Heart left ventricle (tissue), 16 donors: ENCODE measurements around the gene CDRT4. TPM values are rescaled to one million over a fixed set of nuclear protein-coding genes. Genes with fewer than 3 reads are reported as not detected.
A peak's percentile ranks its signal among the peaks of the same experiment; 100 is the strongest.

Experiments used
- ATAC-seq, 4 donors: fragments of 200-7000 bp; cut with Tn5 transposase; one replicate each; pipeline ENCODE4 v1.9.1; 2020 to 2022; ENCODE audit warnings: moderate library complexity in 4 of 4, mild to moderate bottlenecking in 3 of 4, moderate number of reproducible peaks in 1 of 4
- DNase-seq, 5 donors: peaks; one replicate each; pipeline ENCODE4 v3.0.0-alpha.2; 2020
- H3K27ac ChIP-seq, 12 donors: fragments of 200-600 bp; sonication (generic) in 4 of 12; one replicate each; pipeline versions ENCODE4 v1.5.0 to v1.8.0; 2016 to 2022; ENCODE audit warnings: mild to moderate bottlenecking in 2 of 12
- H3K27me3 ChIP-seq, 9 donors: fragments of 200-600 bp; sonication (generic) in 2 of 9; one replicate each; pipeline versions ENCODE4 v1.5.1 to v1.8.0; 2016 to 2022; ENCODE audit warnings: mild to moderate bottlenecking in 3 of 9
- H3K36me3 ChIP-seq, 9 donors: fragments of 200-600 bp; sonication (generic) in 2 of 9; one replicate each; pipeline versions ENCODE4 v1.5.0 to v1.8.0; 2018 to 2022; ENCODE audit warnings: mild to moderate bottlenecking in 2 of 9
- H3K4me1 ChIP-seq, 12 donors: fragments of 200-600 bp; sonication (generic) in 4 of 12; one replicate each; pipeline versions ENCODE4 v1.5.0 to v1.8.0; 2016 to 2022; ENCODE audit warnings: mild to moderate bottlenecking in 3 of 12
- H3K4me3 ChIP-seq, 12 donors: fragments of 200-600 bp; sonication (generic) in 4 of 12; one replicate each; pipeline versions ENCODE4 v1.5.0 to v1.8.0; 2017 to 2022; ENCODE audit warnings: mild to moderate bottlenecking in 9 of 12, moderate library complexity in 4 of 12
- H3K9me3 ChIP-seq, 12 donors: fragments of 200-600 bp; sonication (generic) in 4 of 12; one replicate each; pipeline versions ENCODE4 v1.5.0 to v1.8.0; 2016 to 2022; ENCODE audit warnings: mild to moderate bottlenecking in 1 of 12
- CTCF ChIP-seq, 12 donors: fragments of 200-600 bp; sonication (generic) in 4 of 12; IDR thresholded peaks; one replicate each; pipeline versions ENCODE4 v1.5.0 to v1.8.0; 2018 to 2022; ENCODE audit warnings: antibody characterized with exemption in 12 of 12, mild to moderate bottlenecking in 5 of 12
- POLR2A ChIP-seq, 2 donors: fragments of 450-650 bp; IDR thresholded peaks; one replicate each; pipeline ENCODE4 v1.6.1; 2017; ENCODE audit warnings: antibody characterized with exemption in 2 of 2, mild to moderate bottlenecking in 2 of 2, moderate library complexity in 2 of 2
- WGBS, 4 donors: extraction: QIAGEN DNeasy Blood & Tissue Kit in 2 of 4; methylation state at CpG; one replicate each; pipeline versions ENCODE4 v1.1.5 to v1.1.7; 2013 to 2018; 5-methylcytosine and 5-hydroxymethylcytosine counted together
- intact Hi-C, 10 donors: fragments of 100-400 bp; cut with DNase I; formaldehyde crosslinking; loops; one replicate each; pipeline versions ENCODE4 v1.11.1 to v1.14.2; 2022
- polyA plus RNA-seq, 2 donors: library from polyadenylated mRNA; stranded (reverse); fragments of 200-250 nt; gene quantifications; one replicate each; pipeline ENCODE4 v1.2.3, GENCODE V29; 2013
- total RNA-seq, 9 donors: library from RNA; depleted of rRNA in 2 of 9; stranded (reverse); fragments of >200 nt in 2 of 9; fragmentation: NEBNext Ultra II Directional in 3 of 9; extraction: Animal tissue kit (Norgen Biotek cat#: 25700) in 3 of 9; gene quantifications; one replicate each; pipeline versions ENCODE4 v1.1.0 to v1.2.4, GENCODE V29; 2016 to 2023
- donor health status: ischemic (EF 13 %, LVEDD 7.1; RV severe dilation, severe dysfunction).
- donor health status: healthy with polysubstance abuse.
- donor health status: DM: no; HTN: yes; CAD: no.
- donor health status: DM: no; HTN: no; CAD: no.
- donor health status: ischemic (EF 25% LVEDD 6.9; RV normal size, moderate dysfunction).
- donor health status: ischemic (EF 25% LVEDD 5.7; RV mildly dilated, moderate dysfunction).
- donor health status: healthy.
- donor health status: DM: yes; HTN: yes; CAD: no.
- donor health status: ischemic (EF 35%, LVEDD 5.7; RV mildly dilated, moderate dysfunction).
- donor health status: nonischemic (EF 11% LVEDD 7.7; RV severe dilation, severe dysfunction).
- donor health status: DM: yes; HTN: yes; CAD: no.
- donor health status: PGD.
- donor health status: ischemic (EF 29% LVEDD 5.4; RV normal size, mild dysfunction).
- donor health status: nonischemic (EF 23%, LVEDD 6.1; RV moderate dilation, normal function).

CDRT4 gene
- total and polyA plus RNA-seq, 11 donors, result 0.12 to 4.7 (median 0.96) TPM; not detected in 2

GRCh38 chr17:15431766-15432165 lies 35.7 kb downstream of the CDRT4 start:
- DNase-seq, result no peak
- Histone ChIP-seq H3K27ac (peak overlapping the region in 9 of 12 donors; percentile 20 to 84 (median 52)), H3K4me3 (no peak overlapping the region), H3K9me3 (no peaks in the 10 kb centered on the region), H3K27me3 (no peaks in the 10 kb centered on the region), H3K4me1 (peaks cover 7 to 37% (median 19%) of the 10 kb centered on the region in 12 donors), H3K36me3 (no peaks in the 10 kb centered on the region)
- intact Hi-C loops, result loop anchor here in 2 of 10 donors (10.0 kb wide), 2 partner anchors 63 to 167 kb away; partner anchors contain the start of gene PMP22 (in 1 of the 2)
- WGBS, 4 donors, result 87 to 96% (median 94%) methylated on average over 6 of the region's 6 CpGs
- ATAC-seq, result no peak
- TF ChIP-seq POLR2A (IDR thresholded peaks at IDR 0.05) (no peak), CTCF (IDR thresholded peaks at IDR 0.05) (no peak)

GRCh38 chr17:15431196-15431595 lies 36.2 kb downstream of the CDRT4 start:
- H3K27me3 ChIP-seq, result no peaks in the 10 kb centered on the region
- H3K4me1 ChIP-seq, result peaks cover 3 to 31% (median 15%) of the 10 kb centered on the region in 12 donors
- WGBS, 4 donors, result 78 to 86% (median 84%) methylated on average over 11 of the region's 11 CpGs
- peak; percentile 6 to 63 (median 48) for ATAC-seq
- TF ChIP-seq CTCF (IDR thresholded peaks at IDR 0.05), result no peak
- no peak for TF ChIP-seq POLR2A (IDR thresholded peaks at IDR 0.05)
- H3K4me3 ChIP-seq, result no peak overlapping the region
- H3K9me3 ChIP-seq, result no peaks in the 10 kb centered on the region
- intact Hi-C loops, result loop anchor here in 2 of 10 donors (10.0 kb wide), 2 partner anchors 64 to 166 kb away; partner anchors contain the start of gene PMP22 (in 1 of the 2)
- peak overlapping the region in 9 of 12 donors; percentile 30 to 84 (median 56) for H3K27ac ChIP-seq
- H3K36me3 ChIP-seq, result no peaks in the 10 kb centered on the region
- peak in 1 of 5 donors; percentile 37 for DNase-seq

- Histone ChIP-seq H3K4me1 (no peaks in the 10 kb centered on the region), H3K9me3 (no peaks in the 10 kb centered on the region), H3K27me3 (no peaks in the 10 kb centered on the region), H3K4me3 (no peak overlapping the region), H3K27ac (no peak overlapping the region), H3K36me3 (no peaks in the 10 kb centered on the region)
- ATAC-seq, result no peak
- intact Hi-C loops, result no loop called here
- 93 to 97% (median 95%) methylated on average over 3 of the region's 3 CpGs for WGBS, 4 donors
- no peak for DNase-seq
- TF ChIP-seq POLR2A (IDR thresholded peaks at IDR 0.05), result no peak
- no peak for TF ChIP-seq CTCF (IDR thresholded peaks at IDR 0.05)
Observed at GRCh38 chr17:15424521-15424920, 42.9 kb downstream of the CDRT4 start.

GRCh38 chr17:15422392-15422965 lies 44.9 kb downstream of the CDRT4 start:
- Histone ChIP-seq H3K36me3 (no peaks in the 10 kb centered on the region), H3K4me1 (no peaks in the 10 kb centered on the region), H3K27me3 (no peaks in the 10 kb centered on the region), H3K4me3 (no peak overlapping the region), H3K9me3 (no peaks in the 10 kb centered on the region), H3K27ac (no peak overlapping the region)
- DNase-seq (no peak), ATAC-seq (no peak)
- intact Hi-C loops, result no loop called here
- WGBS, 4 donors, result 88 to 92% (median 90%) methylated on average over 11 of the region's 11 CpGs
- TF ChIP-seq POLR2A (IDR thresholded peaks at IDR 0.05), result no peak
- no peak for TF ChIP-seq CTCF (IDR thresholded peaks at IDR 0.05)
